GM19023 (cell line): ENCODE data around the gene GNAQ.
A peak's percentile ranks its signal among the peaks of the same experiment; 100 is the strongest.

Experiments
- ATAC-seq: cut with Tn5 transposase; IDR thresholded peaks from one replicate; pipeline ENCODE4 v1.9.1; 2021; ENCODE audit warnings: mild to moderate bottlenecking, moderate library complexity; ENCODE audit not compliant: unreplicated experiment

GNAQ gene

DNA sequence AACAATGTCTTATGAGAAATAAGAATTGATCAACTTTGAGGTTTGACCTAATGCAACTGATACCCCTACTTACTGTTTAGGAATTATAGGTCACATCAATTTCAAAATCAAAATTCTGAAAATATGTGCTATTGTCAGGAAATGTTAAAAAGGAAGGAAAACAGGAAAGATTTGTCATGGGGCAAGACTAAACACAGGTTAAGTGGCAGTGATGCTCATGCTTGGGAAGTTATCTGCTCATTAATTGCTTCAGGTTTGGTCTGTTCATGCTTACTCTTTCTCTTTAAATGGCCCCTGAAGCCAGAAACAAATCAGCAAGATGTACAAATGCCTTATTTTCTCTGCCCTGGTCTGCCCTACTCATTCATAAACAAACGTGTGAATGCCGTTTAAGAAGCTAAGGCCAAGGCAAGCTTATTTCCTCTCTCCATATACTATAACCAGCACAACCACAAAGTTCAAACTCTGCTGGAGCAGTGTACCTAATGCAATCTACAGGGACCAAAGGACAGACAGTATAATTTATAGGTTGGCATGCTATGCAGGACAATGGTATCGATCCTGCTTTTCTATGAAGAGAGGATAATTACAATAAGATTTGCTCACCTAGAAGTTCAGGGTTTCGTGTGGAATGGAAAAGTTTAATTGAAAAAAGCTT is 177.2 kb downstream of the GNAQ start:
- ATAC-seq: no peak

DNA sequence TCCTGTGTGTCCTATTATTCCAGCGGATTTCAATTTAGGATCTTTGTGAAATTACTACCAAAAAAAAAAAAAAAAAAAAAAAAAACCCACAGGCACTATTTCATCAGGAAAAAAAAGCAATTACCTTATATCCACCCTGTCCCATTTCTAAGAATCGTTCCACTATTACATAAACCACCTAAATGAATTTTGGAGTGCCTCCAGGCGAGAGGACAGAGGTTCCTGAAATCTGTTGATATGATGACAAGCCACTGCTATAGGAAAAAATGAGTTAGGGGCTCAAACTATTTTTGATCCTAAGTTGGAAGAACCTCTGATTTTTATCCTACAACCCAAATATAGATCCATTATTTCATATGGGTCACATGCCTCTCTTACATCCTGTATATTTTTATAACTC is 177.9 kb downstream of the GNAQ start:
- ATAC-seq: no peak

DNA sequence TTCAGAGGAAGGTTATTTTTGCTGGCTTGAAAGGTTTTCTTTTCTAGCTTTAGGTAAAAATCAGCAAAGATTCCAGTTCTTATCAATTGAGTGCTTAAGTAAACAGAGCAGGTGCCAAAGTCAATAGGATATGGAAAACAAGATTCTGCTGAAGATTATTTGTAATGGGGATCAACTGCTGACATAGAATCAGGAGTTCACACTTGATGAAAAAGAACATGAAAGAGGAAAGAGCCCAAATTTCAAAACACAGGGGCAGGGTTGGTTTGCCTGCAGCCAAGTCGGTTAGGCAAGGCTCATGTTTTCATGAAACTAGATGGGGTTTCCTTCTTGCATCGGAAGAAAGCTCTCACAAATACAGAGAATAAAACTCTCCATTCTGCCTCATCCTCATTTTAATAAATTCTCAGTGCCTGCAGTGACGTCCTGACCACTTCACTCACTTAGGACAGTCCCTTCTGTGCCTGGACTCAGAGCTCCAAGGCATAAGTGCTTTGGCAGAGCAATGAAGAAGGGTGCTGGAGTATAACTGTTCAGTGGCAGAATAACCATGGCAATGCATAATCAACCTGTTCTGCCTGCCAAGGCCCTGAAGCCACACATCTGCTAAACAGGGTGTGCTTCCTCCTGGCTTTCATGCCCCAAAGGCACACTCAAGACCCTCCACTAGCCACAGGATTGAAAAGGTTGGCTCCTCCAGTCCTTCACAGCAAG is 179.6 kb downstream of the GNAQ start:
- no peak for ATAC-seq

DNA sequence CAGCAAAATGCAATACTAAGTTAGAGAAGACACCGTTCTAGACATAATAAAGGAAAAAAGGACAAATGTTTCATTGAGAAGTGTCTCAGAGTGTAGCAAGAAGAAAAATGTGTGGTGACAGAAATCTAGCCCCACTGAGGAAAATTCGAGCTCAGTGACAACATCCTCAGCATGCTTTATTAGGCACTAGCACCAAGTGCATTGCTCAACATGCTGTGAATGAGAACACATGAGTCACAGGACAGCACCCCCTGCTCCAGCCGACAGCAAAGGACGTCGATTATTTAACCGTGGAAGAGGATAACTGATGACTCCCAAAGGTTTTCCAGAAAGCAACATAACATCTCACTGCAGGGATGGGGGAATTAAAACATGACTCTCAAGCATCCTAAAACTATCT is 182.7 kb downstream of the GNAQ start:
- no peak for ATAC-seq

DNA sequence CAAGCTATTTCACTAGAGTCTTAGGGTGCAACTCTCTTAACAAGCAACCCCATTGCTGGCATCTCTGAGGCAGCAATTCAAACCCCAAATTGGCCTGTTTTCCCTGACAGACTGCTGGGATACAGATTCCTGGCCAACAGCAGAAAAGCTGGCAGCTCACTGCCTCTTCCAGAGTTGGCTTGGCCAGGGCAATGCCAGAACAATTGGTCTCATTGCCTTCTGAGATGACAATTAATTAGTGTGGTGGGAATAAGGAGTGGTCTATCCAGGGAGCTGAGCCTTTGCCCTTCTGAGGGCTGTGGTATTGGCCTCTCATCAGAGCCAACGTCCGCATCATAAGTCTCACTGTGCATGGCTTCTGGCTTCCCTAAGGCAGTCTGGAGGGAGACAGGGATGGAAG is 183.2 kb downstream of the GNAQ start:
- ATAC-seq: no peak

DNA sequence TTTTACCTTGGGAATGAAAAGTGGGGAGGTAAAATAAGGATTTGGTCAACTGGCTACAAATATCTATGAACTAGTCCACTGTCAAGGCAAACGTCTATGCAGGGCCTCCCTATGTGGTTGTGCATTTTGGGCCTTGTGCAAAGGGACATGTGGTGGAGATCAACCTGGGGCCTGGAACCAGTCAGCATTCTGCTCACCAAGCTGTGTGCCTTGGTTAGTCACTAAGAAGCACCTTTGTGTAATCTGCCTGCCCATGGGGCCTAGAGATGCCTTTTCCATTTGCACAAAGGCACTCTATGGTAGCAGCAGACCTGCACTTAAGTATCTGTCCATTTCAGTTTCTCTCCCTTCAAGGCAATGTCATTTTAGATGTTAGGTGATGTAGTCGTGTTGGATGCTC is 184.0 kb downstream of the GNAQ start:
- no peak for ATAC-seq

DNA sequence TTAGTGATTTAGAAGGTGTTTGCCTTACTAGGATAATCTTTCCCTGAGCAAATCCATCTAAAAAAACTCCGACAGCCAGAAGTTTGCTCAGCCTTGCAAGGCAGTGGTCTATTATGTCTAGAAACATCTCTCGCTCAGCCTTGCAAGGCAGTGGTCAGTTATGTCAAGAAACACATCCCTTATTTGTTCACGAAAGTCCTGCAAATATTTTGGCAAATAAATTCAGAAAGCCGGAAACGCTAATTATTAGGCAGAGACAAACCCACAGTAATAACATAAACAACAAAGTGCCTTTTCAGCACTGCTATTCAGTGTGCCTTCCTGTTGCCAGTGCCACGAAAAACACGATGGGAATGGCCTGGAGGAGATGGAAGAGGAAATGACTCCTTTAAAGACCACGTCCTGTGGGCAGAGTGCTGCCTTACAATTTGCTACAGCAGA is 184.5 kb downstream of the GNAQ start:
- no peak for ATAC-seq

DNA sequence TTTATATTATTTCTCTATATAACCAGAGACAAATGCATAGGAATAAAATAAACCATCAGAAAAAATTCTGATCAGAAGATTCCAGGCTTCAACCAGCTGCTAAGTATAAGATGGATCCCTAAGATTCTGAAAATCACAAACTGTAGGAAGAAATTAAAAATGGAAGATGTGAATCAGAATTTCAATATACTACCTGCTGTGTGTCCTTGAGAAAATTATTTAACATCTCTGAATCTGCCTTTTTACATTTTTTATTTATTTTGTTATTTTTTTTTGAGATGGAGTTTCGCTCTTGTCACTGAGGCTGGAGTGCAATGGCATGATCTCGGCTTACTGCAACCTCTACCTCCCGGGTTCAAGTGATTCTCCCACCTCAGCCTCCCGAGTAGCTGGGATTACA is 187.2 kb downstream of the GNAQ start:
- no peak for ATAC-seq

DNA sequence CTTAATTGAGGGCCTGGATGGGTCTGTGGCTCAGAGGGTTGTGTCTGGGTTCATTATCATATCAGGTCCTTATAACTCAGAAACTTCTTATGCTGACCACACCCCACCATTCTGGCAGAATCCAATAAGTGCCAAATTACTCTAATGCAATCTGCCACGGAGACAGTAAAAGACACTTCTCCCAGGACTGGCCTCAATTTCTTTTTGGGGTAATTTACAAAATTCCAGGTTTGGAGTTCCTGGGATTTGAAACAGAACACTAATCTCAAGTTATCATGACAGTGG is 187.8 kb downstream of the GNAQ start:
- no peak for ATAC-seq

DNA sequence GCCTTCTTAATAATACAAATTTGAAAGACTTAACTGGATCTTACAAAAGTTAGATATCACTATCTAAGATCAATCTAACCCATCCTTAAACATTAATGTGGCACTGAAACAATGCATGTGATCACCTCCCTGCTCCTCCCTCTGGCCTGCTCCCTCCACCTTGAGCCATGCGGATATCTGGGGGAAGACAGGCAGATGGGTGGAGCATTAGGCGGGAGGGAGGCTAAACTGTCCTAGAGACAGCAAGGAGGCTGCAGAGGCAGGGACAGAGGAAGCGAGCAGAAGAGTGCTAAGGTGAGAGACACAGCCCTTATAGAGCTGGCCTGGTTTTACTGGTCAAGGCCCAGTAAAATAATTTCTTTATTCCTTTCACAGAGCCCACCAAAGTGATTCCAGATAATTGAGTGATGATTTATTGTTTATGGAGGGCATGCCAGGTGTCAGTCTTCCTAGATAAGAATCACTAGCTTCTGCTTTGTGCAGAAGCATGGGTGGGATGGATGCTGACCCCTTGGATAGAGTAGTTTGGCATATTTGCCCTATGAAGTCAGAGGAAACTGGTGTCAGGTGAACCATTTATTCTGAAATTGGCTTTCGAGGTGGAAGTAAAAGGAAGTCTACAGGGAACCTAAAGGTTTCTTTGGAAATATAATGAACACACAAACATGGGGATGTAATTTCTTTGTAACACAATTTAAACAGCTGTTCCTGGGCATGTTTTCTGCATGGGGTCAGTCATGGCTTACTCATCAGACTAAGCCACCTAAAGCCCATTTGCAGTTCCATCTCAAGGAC is 188.3 kb downstream of the GNAQ start:
- no peak for ATAC-seq

DNA sequence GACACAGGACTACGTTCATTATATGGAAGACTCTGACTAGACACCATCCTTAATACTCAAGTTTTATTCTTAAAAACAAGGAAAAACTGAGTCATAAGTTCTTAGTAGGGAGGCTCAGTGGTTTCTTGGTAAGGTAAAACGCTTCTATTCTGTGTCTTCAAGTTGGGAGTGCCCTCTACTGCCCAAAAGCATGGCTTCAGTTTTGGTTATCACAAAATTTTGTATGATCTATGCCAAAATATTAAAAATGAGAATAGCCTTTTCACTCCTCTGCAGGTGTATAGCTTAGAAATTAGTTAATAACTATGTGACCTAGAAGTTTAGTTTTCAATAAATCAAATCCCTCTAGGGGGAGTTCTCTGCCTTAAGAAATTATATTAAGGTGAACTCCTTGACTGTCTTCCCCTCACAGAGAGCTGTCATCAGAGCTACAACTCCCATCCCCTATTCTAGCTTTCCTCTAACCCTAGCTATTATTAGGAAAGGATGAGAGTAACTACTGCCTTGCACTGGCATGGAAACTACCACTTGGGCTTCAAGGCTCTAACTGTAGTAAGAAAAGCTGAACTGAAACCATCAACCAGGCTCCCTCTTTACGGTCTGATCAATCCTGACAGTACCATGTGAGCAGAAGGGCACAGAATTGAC is 189.7 kb downstream of the GNAQ start:
- peak; percentile 76 for ATAC-seq

DNA sequence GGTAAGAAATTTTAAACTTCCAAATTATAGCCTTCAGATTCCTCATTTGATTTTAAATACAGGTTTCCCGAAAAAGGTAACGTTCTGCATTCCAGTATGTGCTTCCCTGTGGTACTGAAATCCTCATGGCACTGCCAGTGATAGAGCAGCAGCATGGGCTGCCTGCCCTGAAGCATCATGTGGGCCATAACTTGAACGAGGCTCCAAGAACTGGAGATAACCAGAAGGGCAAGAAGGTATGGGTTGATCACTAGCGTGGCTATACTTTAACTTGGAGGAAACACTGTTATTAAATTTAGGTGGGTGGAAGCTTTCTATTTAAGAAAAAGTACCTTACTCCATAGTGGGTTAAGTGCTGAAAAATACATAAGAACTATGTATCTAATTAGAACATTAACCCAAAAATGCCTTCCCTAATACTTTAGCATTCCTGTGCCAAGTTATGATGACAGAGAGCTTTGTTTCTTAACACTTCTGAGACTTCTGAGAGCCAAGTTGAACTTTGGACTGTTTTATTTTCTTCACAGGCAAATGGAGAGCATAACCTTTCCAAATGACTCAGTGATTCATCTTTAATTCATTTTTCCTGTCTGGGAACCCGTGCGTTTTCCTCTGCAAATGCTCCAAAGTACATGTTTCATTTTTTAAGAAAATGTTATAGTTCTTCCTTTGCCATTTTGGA is 192.0 kb downstream of the GNAQ start:
- ATAC-seq: no peak

DNA sequence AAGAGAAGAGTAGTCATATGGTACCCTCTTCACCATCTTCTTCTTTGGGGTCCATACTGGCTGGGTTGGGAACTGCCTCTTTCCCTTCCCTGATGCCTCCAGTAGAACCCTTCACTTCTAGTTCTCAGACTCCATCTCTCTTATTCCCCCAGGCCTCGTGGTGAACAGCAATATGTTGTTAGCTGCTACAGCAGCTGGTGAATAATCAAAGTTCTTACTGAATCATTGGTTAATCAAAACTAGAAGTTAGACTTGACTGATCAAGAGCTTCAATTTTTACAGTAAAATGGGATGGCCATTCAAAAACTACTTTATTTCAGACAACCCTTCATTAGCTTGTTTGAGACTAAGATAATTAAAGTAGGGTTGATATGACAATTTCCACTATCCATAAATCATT is 192.6 kb downstream of the GNAQ start:
- ATAC-seq: no peak

DNA sequence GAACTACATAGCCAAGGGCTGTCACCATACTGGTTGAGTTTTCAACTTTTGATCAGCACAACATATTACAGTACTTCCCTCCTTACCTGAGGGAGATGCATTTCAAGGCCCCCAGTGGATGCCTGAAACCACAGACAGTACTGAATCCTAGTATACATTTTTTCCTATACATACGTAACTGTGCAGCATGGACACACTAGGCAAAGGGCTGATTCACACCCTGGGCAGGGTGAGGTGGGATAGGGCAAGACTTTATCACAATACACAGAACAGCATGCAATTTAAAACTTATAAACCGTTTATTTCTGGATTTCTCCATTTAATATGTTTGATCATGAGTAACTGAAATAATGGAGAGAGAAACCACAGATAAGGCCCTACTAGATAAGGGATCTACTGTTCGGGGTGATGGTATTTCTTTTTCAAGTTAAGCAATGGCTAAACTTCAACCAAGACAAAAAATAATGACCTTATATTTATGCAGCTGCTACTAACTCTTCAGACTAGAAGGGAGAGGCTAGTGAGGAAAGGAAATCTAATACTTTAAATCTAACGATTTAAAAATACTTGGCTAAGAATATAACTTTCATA is 196.6 kb downstream of the GNAQ start:
- ATAC-seq: no peak

DNA sequence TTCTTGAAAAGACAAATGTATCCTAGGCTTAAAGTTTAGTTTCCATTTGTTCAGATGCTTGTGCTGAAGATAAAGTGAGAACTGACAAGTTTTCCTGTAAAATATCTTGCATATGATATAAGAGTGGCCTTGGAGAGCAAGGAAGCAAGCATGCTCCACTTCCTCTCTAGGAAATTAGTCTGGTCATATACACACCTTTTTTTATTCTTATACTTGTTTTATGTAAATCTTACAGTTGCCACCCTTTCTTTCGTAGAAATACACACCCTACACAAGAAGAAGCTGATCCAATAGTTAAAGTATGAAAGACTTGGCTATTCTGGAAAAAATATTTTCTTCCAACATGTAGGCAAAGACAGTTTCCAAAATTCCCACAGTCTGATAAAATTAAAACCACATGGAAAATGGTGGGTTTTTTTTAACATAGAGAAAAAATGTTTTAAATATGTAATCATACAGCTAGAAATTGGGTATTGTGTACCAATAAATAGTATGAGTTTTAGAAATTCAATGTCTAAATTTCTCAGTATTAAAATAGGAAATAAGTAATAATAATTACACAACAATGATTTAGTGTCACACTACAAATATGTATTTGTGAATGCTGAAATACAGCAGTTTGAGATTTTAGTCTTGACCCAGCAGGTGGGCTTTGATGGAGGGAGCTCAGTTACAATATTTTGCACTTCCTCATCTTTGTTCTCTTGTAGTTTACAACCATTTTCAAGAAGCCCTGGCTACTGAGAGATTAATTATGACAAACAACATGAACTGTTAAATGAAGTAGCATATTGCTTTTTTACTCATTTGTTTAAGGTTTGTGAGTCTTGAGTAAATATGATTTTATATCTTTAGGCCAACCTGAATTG is 197.8 kb downstream of the GNAQ start:
- ATAC-seq: no peak

DNA sequence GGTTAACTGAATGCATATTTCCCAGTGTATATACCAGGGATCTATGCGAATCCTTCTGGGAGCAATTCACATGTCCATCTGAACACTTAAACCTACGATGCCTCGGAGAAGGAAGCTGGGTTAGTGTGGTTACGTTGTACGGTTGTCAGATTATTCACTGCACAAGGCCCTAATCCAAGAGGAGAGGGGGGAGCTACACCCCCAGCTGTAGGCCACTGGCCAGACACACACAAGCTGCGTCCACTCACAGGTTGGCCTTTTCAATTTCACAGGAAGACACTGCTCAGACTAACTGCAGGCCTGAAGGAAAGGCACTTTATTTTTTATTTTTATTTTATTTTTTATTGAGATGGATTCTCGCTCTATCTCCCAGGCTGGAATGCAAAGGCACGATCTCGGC is 199.0 kb downstream of the GNAQ start:
- no peak for ATAC-seq

DNA sequence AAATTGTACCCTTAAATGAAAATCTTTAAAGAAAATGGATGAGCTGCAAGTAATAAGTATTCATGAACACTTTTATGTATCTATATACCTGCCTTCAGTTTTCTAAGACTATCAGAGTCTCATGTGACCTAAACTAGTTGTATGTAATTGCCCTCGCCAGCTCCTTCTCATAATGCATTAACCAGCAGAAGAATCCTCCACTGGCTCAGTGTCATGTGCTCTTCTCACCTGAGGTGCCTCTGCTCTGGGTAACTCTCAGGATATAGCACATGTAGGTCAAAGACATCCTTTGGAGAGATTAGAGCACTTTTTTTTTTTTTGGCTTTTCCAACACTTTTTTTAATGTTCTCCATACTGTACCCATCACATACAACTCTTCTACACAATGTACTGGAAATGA is 199.8 kb downstream of the GNAQ start:
- no peak for ATAC-seq

DNA sequence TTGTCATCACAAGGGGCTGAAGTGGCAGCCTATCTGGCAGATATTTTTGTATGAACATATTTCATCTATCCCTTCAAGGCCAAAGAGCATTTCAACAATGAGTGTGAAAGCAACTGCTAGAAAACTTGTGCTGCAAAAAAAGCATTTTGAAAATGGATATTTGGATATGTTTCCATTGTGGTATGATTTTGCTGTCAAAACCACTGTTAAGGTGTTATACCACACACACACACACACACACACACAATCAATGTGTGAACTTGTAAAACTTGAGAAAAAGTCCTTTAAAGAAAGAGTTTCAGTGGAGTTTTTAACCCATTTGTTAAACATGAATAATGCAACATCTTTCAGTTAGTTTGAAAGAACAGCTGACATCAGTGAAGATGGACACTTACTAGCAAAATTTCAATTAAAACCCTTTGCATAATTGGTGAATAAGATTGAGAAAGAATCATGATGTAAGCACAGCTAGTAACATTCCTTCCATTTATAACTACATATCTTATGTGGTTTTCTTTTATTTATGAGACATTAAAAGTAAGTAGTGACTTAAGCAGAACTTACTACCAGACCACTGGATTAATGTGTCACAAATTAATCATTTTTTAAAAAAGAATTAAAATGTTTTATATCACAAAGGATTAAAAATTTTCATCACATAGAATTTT is 200.9 kb downstream of the GNAQ start:
- no peak for ATAC-seq

DNA sequence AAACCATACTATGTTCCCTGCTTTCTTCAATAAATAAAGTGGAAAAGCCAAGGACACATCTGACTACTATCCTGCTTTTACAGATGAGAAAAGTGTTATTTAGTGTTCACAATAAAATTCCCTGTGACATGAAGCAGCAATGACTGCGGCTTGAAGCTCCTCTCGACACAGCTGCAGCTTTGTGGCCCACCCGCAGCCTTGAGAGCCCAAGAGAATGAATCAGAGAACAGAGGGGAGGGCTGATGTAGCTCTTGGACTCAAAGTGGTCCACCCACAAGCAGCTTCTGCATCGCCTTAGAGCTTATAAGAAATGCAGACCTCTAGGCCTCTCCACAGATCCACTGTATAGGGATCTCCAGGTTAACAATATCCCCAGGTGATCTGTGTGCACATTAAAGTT is 202.2 kb downstream of the GNAQ start:
- ATAC-seq: no peak
